Fibroblast of the aortic adventitia (primary cell): ENCODE data around the gene DZIP1L. TPM values are rescaled to one million over a fixed set of nuclear protein-coding genes. Genes with fewer than 3 reads are reported as not detected.
A peak's percentile ranks its signal among the peaks of the same experiment; 100 is the strongest.

ENCODE experiments used
- DNase-seq: peaks from one replicate; pipeline ENCODE4 v3.0.0-alpha.2; 2010; ENCODE audit warnings: low read depth
- H3K4me3 ChIP-seq: 2 replicates; pipeline ENCODE4 v1.5.1; 2011; ENCODE audit warnings: low read depth, mild to moderate bottlenecking, control low read depth, low read length, moderate library complexity
- CTCF ChIP-seq: IDR thresholded peaks from 2 replicates; pipeline ENCODE4 v1.5.1; 2011; ENCODE audit warnings: mild to moderate bottlenecking, low read length, control low read depth, inconsistent platforms; ENCODE audit not compliant: insufficient read depth
- total RNA-seq: library from RNA; depleted of rRNA; stranded (reverse); fragments of >200 nt; gene quantifications from 2 replicates; pipeline ENCODE4 v1.2.3, GENCODE V29; 2012; ENCODE audit warnings: low replicate concordance

The DZIP1L gene
- total RNA-seq, 1 donor = 28.3 TPM

- DNase-seq = no peak
- no peak overlapping the region for H3K4me3 ChIP-seq
- TF ChIP-seq CTCF = no peak
Measured at GRCh38 chr3:138127636-138128365, 12.4 kb upstream of the DZIP1L start.

- peak; percentile 51 for DNase-seq
- no peak overlapping the region for H3K4me3 ChIP-seq
- no peak for TF ChIP-seq CTCF
Measured at GRCh38 chr3:138125548-138126221, 10.3 kb upstream of the DZIP1L start.

- H3K4me3 ChIP-seq = no peak overlapping the region
- no peak for TF ChIP-seq CTCF
- DNase-seq = peak; percentile 70
Measured at GRCh38 chr3:138124706-138125355, 9.4 kb upstream of the DZIP1L start.

- no peak for TF ChIP-seq CTCF
- DNase-seq = no peak
- no peak overlapping the region for H3K4me3 ChIP-seq
Measured at GRCh38 chr3:138124188-138124587, 8.8 kb upstream of the DZIP1L start.

- TF ChIP-seq CTCF = no peak
- no peak overlapping the region for H3K4me3 ChIP-seq
- DNase-seq = no peak
Measured at GRCh38 chr3:138119423-138119766, 4.0 kb upstream of the DZIP1L start.

- no peak overlapping the region for H3K4me3 ChIP-seq
- TF ChIP-seq CTCF = peak; percentile 96
- DNase-seq = peak; percentile 78
Measured at GRCh38 chr3:138118612-138119422, 3.4 kb upstream of the DZIP1L start.
